ENCODE measurements around the gene SLAMF9. TPM values are rescaled to one million over a fixed set of nuclear protein-coding genes. Genes with fewer than 3 reads are reported as not detected.
A peak's percentile ranks its signal among the peaks of the same experiment; 100 is the strongest.

The SLAMF9 gene
- total RNA-seq, 1 experiment from 2014 or later: not detected

DNA sequence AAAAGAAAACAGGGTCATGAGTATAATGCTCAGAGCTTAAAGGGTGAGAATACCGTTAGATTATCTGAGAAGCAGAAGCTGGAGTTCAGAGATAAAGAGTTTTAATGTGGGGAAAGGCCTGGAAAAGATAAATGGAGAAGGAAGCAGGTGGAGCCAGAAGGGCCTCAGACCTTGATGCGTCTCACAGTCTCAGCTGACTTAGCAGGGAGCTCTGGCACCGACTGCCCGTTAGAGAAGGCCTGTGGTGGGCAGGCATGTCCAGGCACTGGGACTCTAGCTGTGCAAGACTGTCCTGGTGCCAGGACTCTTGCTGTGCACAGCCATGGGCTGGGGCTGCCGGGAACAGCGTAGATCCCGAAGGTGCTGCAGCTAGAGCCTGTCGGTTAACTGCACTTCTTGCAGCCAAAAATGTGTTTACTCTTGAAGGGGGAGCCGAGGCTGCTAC is 3.8 kb upstream of the SLAMF9 start:
- Mint-ChIP-seq H3K4me1 (peaks cover 6 to 11% of the 10 kb centered on the region in 2 experiments), H3K27me3 (ENCODE audit: low read depth) (peaks cover 13% of the 10 kb centered on the region), H3K9me3 (no peaks in the 10 kb centered on the region), H3K36me3 (ENCODE audit: insufficient read depth in 1 of 3, low read depth in 3 of 3) (no peaks in the 10 kb centered on the region), H3K27ac (no peak overlapping the region), H3K4me3 (no peak overlapping the region)
- no peak overlapping the region for H2BK12ac ChIP-seq (ENCODE audit: insufficient read length, low read depth, low read length)
- no peaks in the 10 kb centered on the region for H3K79me2 ChIP-seq (ENCODE audit: insufficient read depth, low read length)
- H3K27ac ChIP-seq (ENCODE audit: insufficient read length, low read depth, low read length): no peak overlapping the region
- H2AFZ ChIP-seq (ENCODE audit: low read length): no peak overlapping the region
- no peak overlapping the region for H4K5ac ChIP-seq (ENCODE audit: insufficient read length, low read depth, low read length)
- no peaks in the 10 kb centered on the region for H3K79me1 ChIP-seq (ENCODE audit: insufficient read depth, low read depth, low read length, poor library complexity, severe bottlenecking)
- no CpG with 5 or more reads among the region's 9 CpGs for WGBS (ENCODE audit: extremely low coverage, insufficient read length, low lambda C conversion rate)
- H3K23ac ChIP-seq (ENCODE audit: insufficient read length, low read depth, low read length): no peak overlapping the region
- H3K4me2 ChIP-seq (ENCODE audit: insufficient read depth, insufficient read length, low read length): no peak overlapping the region
- no peak overlapping the region for H2BK15ac ChIP-seq (ENCODE audit: low read depth, low read length)
- H3K18ac ChIP-seq (ENCODE audit: insufficient read length, low read depth, low read length): no peak overlapping the region
- H2BK5ac ChIP-seq (ENCODE audit: insufficient read length, low read length): no peak overlapping the region
- no peaks in the 10 kb centered on the region for H4K20me1 ChIP-seq (ENCODE audit: control insufficient read depth, insufficient read depth, insufficient read length)
- H3K27me3 ChIP-seq (ENCODE audit: insufficient read depth, low read length): no peaks in the 10 kb centered on the region
- no peak overlapping the region for H3K9ac ChIP-seq (ENCODE audit: extremely low read depth, insufficient read length, low read length)
- TF ChIP-seq, protein P1, sequence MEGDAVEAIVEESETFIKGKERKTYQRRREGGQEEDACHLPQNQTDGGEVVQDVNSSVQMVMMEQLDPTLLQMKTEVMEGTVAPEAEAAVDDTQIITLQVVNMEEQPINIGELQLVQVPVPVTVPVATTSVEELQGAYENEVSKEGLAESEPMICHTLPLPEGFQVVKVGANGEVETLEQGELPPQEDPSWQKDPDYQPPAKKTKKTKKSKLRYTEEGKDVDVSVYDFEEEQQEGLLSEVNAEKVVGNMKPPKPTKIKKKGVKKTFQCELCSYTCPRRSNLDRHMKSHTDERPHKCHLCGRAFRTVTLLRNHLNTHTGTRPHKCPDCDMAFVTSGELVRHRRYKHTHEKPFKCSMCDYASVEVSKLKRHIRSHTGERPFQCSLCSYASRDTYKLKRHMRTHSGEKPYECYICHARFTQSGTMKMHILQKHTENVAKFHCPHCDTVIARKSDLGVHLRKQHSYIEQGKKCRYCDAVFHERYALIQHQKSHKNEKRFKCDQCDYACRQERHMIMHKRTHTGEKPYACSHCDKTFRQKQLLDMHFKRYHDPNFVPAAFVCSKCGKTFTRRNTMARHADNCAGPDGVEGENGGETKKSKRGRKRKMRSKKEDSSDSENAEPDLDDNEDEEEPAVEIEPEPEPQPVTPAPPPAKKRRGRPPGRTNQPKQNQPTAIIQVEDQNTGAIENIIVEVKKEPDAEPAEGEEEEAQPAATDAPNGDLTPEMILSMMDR (conservative IDR thresholded peaks at IDR 0.05): no peak
- H4K91ac ChIP-seq (ENCODE audit: insufficient read length, low read depth, low read length): no peak overlapping the region
- no peak overlapping the region for H3K14ac ChIP-seq (ENCODE audit: insufficient read depth, low read length)
- H3T11ph ChIP-seq (ENCODE audit: low read length): no peak overlapping the region
- no peak overlapping the region for H2BK120ac ChIP-seq (ENCODE audit: low read depth, low read length, poor library complexity, severe bottlenecking)
- H3K9me3 ChIP-seq (ENCODE audit: control insufficient read depth, low read depth, low read length): no peaks in the 10 kb centered on the region
- H2BK20ac ChIP-seq (ENCODE audit: low read depth, low read length, poor library complexity, severe bottlenecking): no peak overlapping the region
- H3K4me1 ChIP-seq (ENCODE audit: insufficient read depth, low read length): no peaks in the 10 kb centered on the region
- no peak overlapping the region for H4K8ac ChIP-seq (replicated peaks; ENCODE audit: insufficient read length, low read depth, low read length)
- H2AK5ac ChIP-seq (ENCODE audit: insufficient read length, low read length): no peak overlapping the region
- H3K4ac ChIP-seq (ENCODE audit: low read depth, low read length): no peak overlapping the region
- H3K56ac ChIP-seq (ENCODE audit: insufficient read length, low read depth, low read length): no peak overlapping the region
- peak; percentile 17 for DNase-seq
- no peaks in the 10 kb centered on the region for H3K23me2 ChIP-seq (ENCODE audit: insufficient read length, low read depth, low read length, poor library complexity, severe bottlenecking)

Data from H9 (cell line).